Measurements from ENCODE around the gene RAC3.

The RAC3 gene

DNA sequence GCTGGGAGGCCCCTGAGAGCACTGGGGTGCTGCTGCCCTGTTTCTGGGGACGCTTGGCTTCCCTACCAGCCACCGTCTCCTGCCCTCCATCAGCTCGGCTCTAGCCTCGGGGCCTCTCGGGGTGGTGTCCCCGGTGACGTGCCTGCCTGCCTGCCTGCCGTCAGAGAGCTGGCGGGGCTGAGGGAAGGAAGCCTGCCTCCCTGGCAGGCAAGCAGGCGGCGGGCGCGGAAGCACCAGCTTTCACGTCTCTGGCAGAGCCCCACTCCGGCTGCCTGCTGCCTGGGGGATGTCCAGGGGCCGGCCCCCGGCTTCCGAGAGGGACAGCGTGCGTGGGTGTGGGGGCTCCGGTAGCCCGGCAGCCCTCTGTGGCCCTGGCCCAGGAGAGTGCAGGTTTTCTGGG is 18.1 kb upstream of the RAC3 start:
- Histone ChIP-seq H3K4me3 (ENCODE audit: insufficient read depth, low read depth, low read length, poor library complexity, severe bottlenecking) (no peak overlapping the region), H3K36me3 (ENCODE audit: control insufficient read depth, insufficient read depth, low read length) (peaks cover 2% of the 10 kb centered on the region), H3K27me3 (replicated peaks; ENCODE audit: control insufficient read depth, insufficient read depth, low read length, poor library complexity, severe bottlenecking) (no peaks in the 10 kb centered on the region), H3K4me1 (ENCODE audit: control insufficient read depth, insufficient read depth, low read length, poor library complexity, severe bottlenecking) (no peaks in the 10 kb centered on the region), H3K9me3 (ENCODE audit: control insufficient read depth, low read length) (no peaks in the 10 kb centered on the region), H3K27ac (ENCODE audit: insufficient read depth, low read length, poor library complexity, severe bottlenecking) (no peak overlapping the region)
- DNase-seq: no peak

DNA sequence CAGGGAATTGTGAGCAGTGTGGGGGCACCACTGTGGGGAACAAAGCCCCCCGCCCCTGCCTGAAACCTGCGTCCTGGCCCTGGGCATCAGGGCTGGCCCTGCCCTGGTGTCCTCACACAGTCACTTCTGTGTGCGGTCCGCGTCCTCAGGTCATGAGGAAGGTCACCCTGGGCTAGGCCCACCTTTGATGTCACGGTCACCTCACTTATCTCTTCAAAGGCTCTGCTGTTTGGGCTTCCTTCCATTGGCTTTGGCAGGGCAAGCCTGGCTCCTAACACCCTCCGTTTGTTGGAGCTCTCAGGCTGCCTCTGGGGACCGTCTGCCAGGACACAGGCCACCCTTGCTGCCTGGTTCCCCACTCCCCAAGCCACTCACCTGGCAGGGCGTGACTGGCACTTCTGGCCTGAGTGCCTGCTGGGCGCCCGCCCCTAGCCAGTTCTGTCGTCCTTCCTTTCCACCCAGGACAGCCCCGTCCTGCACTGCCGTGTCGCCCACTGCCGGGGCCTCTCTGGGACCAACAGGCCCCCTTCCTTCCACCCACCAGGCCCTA is 17.6 kb upstream of the RAC3 start:
- H3K4me3 ChIP-seq (ENCODE audit: insufficient read depth, low read depth, low read length, poor library complexity, severe bottlenecking): no peak overlapping the region
- DNase-seq: no peak
- H3K36me3 ChIP-seq (ENCODE audit: control insufficient read depth, insufficient read depth, low read length): peaks cover 3% of the 10 kb centered on the region
- H3K27me3 ChIP-seq (replicated peaks; ENCODE audit: control insufficient read depth, insufficient read depth, low read length, poor library complexity, severe bottlenecking): no peaks in the 10 kb centered on the region
- no peaks in the 10 kb centered on the region for H3K4me1 ChIP-seq (ENCODE audit: control insufficient read depth, insufficient read depth, low read length, poor library complexity, severe bottlenecking)
- no peak overlapping the region for H3K27ac ChIP-seq (ENCODE audit: insufficient read depth, low read length, poor library complexity, severe bottlenecking)
- H3K9me3 ChIP-seq (ENCODE audit: control insufficient read depth, low read length): no peaks in the 10 kb centered on the region

- peaks cover 3% of the 10 kb centered on the region for H3K36me3 ChIP-seq (ENCODE audit: control insufficient read depth, insufficient read depth, low read length)
- DNase-seq: no peak
- no peak overlapping the region for H3K4me3 ChIP-seq (ENCODE audit: insufficient read depth, low read depth, low read length, poor library complexity, severe bottlenecking)
- H3K27me3 ChIP-seq (replicated peaks; ENCODE audit: control insufficient read depth, insufficient read depth, low read length, poor library complexity, severe bottlenecking): no peaks in the 10 kb centered on the region
- H3K9me3 ChIP-seq (ENCODE audit: control insufficient read depth, low read length): no peaks in the 10 kb centered on the region
- H3K27ac ChIP-seq (ENCODE audit: insufficient read depth, low read length, poor library complexity, severe bottlenecking): no peak overlapping the region
- H3K4me1 ChIP-seq (ENCODE audit: control insufficient read depth, insufficient read depth, low read length, poor library complexity, severe bottlenecking): no peaks in the 10 kb centered on the region
These were observed 17.0 kb upstream of the RAC3 start for GRCh38 chr17:82014432-82014831.

GRCh38 chr17:82014971-82015310 is 16.5 kb upstream of the RAC3 start:
- H3K36me3 ChIP-seq (ENCODE audit: control insufficient read depth, insufficient read depth, low read length): peaks cover 3% of the 10 kb centered on the region
- H3K9me3 ChIP-seq (ENCODE audit: control insufficient read depth, low read length): no peaks in the 10 kb centered on the region

GRCh38 chr17:82015311-82015971 is 16.0 kb upstream of the RAC3 start:
- Histone ChIP-seq H3K36me3 (ENCODE audit: control insufficient read depth, insufficient read depth, low read length) (peaks cover 3% of the 10 kb centered on the region), H3K9me3 (ENCODE audit: control insufficient read depth, low read length) (no peaks in the 10 kb centered on the region), H3K27me3 (replicated peaks; ENCODE audit: control insufficient read depth, insufficient read depth, low read length, poor library complexity, severe bottlenecking) (no peaks in the 10 kb centered on the region), H3K4me1 (ENCODE audit: control insufficient read depth, insufficient read depth, low read length, poor library complexity, severe bottlenecking) (no peaks in the 10 kb centered on the region), H3K4me3 (ENCODE audit: insufficient read depth, low read depth, low read length, poor library complexity, severe bottlenecking) (no peak overlapping the region), H3K27ac (ENCODE audit: insufficient read depth, low read length, poor library complexity, severe bottlenecking) (no peak overlapping the region)
- DNase-seq: no peak

More at GRCh38 chr17:82014971-82015310, 16.5 kb upstream of the RAC3 start:
- DNase-seq: no peak
- Histone ChIP-seq H3K4me1 (ENCODE audit: control insufficient read depth, insufficient read depth, low read length, poor library complexity, severe bottlenecking) (no peaks in the 10 kb centered on the region), H3K27ac (ENCODE audit: insufficient read depth, low read length, poor library complexity, severe bottlenecking) (no peak overlapping the region), H3K27me3 (replicated peaks; ENCODE audit: control insufficient read depth, insufficient read depth, low read length, poor library complexity, severe bottlenecking) (no peaks in the 10 kb centered on the region), H3K4me3 (ENCODE audit: insufficient read depth, low read depth, low read length, poor library complexity, severe bottlenecking) (no peak overlapping the region)

DNA sequence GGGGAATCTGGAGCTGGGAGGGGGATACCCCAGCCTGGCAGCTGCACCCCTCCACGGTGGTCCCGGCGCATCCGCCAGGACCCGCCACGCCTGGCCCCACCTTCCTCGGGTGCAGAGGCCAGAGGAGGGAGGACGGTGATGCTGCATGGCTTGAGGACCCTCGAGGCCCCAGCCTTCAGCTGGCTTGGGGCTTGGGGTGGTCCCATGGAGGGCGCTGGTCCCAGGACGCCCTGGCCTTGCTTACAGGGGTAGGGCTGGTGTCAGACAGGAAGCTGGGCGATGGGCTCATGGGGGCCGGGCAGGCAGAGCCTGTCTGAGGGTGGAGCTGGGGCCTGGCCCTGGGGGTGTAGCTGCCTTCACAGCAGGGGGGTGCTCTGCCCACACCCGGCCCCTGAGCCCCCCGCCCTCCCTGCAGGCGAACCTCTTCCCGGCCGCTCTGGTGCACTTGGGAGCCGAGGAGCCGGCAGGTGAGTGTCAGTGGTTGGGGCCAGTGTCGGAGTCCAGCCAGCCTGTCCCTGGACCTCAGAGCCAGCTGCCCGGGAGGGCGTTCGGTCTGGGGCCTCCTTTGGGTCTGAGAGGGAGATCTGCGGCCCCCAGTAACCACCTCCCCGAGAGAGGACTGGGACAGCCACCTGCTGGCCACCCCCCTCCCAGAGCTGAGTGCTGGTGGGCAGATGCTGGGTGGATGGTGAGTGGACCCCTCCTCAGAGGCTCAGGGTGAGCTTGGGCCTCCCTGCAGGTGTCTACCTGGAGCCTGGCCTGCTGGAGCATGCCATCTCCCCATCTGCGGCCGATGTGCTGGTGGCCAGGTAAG is 15.2 kb upstream of the RAC3 start:
- DNase-seq: no peak
- Histone ChIP-seq H3K4me1 (ENCODE audit: control insufficient read depth, insufficient read depth, low read length, poor library complexity, severe bottlenecking) (peaks cover under 1% of the 10 kb centered on the region), H3K4me3 (ENCODE audit: insufficient read depth, low read depth, low read length, poor library complexity, severe bottlenecking) (no peak overlapping the region), H3K27ac (ENCODE audit: insufficient read depth, low read length, poor library complexity, severe bottlenecking) (no peak overlapping the region), H3K9me3 (ENCODE audit: control insufficient read depth, low read length) (no peaks in the 10 kb centered on the region), H3K36me3 (ENCODE audit: control insufficient read depth, insufficient read depth, low read length) (peaks cover 3% of the 10 kb centered on the region), H3K27me3 (replicated peaks; ENCODE audit: control insufficient read depth, insufficient read depth, low read length, poor library complexity, severe bottlenecking) (no peaks in the 10 kb centered on the region)

- H3K9me3 ChIP-seq (ENCODE audit: control insufficient read depth, low read length): no peaks in the 10 kb centered on the region
- peaks cover 8% of the 10 kb centered on the region for H3K4me1 ChIP-seq (ENCODE audit: control insufficient read depth, insufficient read depth, low read length, poor library complexity, severe bottlenecking)
- no peak overlapping the region for H3K27ac ChIP-seq (ENCODE audit: insufficient read depth, low read length, poor library complexity, severe bottlenecking)
- H3K4me3 ChIP-seq (ENCODE audit: insufficient read depth, low read depth, low read length, poor library complexity, severe bottlenecking): no peak overlapping the region
- peaks cover 3% of the 10 kb centered on the region for H3K36me3 ChIP-seq (ENCODE audit: control insufficient read depth, insufficient read depth, low read length)
- no peaks in the 10 kb centered on the region for H3K27me3 ChIP-seq (replicated peaks; ENCODE audit: control insufficient read depth, insufficient read depth, low read length, poor library complexity, severe bottlenecking)
- no peak for DNase-seq
These were observed 14.5 kb upstream of the RAC3 start for GRCh38 chr17:82016875-82017459.

DNA sequence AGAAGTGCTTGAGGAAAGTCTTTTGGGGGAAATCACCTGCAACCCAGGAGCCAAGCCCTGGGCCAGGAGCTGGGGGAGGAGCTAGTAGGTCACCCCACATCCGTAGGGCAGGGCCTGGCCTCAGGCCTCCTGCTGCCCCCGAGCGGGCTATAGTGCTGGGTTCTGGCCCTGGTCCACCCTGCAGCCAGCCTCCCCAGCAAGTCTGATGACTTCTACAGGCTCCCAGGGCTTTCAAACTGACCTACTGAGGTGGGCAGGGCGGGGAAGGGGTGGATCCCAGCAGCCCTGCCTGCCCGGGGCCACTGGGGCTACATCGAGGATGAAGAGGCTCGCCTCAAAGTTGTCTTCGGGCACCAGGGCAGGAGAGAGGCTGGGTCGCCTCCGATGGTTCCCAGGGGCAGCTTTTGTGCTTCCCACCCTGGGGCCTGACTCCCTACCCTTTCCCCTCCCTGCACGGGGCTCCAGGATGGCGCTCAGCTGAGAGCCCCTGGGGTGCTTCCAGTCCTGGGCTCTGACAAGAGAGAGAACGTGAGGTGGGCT is 13.8 kb upstream of the RAC3 start:
- peaks cover 14% of the 10 kb centered on the region for H3K4me1 ChIP-seq (ENCODE audit: control insufficient read depth, insufficient read depth, low read length, poor library complexity, severe bottlenecking)
- no peak overlapping the region for H3K27ac ChIP-seq (ENCODE audit: insufficient read depth, low read length, poor library complexity, severe bottlenecking)
- H3K4me3 ChIP-seq (ENCODE audit: insufficient read depth, low read depth, low read length, poor library complexity, severe bottlenecking): no peak overlapping the region
- H3K27me3 ChIP-seq (replicated peaks; ENCODE audit: control insufficient read depth, insufficient read depth, low read length, poor library complexity, severe bottlenecking): no peaks in the 10 kb centered on the region
- H3K36me3 ChIP-seq (ENCODE audit: control insufficient read depth, insufficient read depth, low read length): peaks cover 3% of the 10 kb centered on the region
- DNase-seq: no peak
- H3K9me3 ChIP-seq (ENCODE audit: control insufficient read depth, low read length): no peaks in the 10 kb centered on the region

GRCh38 chr17:82018152-82018988 is 13.1 kb upstream of the RAC3 start:
- Histone ChIP-seq H3K4me1 (ENCODE audit: control insufficient read depth, insufficient read depth, low read length, poor library complexity, severe bottlenecking) (peaks cover 14% of the 10 kb centered on the region), H3K27ac (ENCODE audit: insufficient read depth, low read length, poor library complexity, severe bottlenecking) (no peak overlapping the region), H3K4me3 (ENCODE audit: insufficient read depth, low read depth, low read length, poor library complexity, severe bottlenecking) (no peak overlapping the region), H3K27me3 (replicated peaks; ENCODE audit: control insufficient read depth, insufficient read depth, low read length, poor library complexity, severe bottlenecking) (no peaks in the 10 kb centered on the region), H3K9me3 (ENCODE audit: control insufficient read depth, low read length) (no peaks in the 10 kb centered on the region), H3K36me3 (ENCODE audit: control insufficient read depth, insufficient read depth, low read length) (peaks cover 3% of the 10 kb centered on the region)
- no peak for DNase-seq

All from effector memory CD4-positive, alpha-beta T cell (primary cell).